GM23338 (cell line): Measurements from ENCODE around the gene TWF2. TPM values are rescaled to one million over a fixed set of nuclear protein-coding genes. Genes with fewer than 3 reads are reported as not detected.

ENCODE experiments used
- ATAC-seq: fragments of 200-7000 bp; cut with Tn5 transposase; 3 replicates; pipeline ENCODE4 v1.9.1; 2020
- DNase-seq: peaks from one replicate; pipeline ENCODE4 v3.0.0-alpha.2; 2015; ENCODE audit warnings: low spot score
- H2AFZ ChIP-seq: fragments of 200-600 bp; sonication (generic); 2 replicates; pipeline ENCODE4 v1.8.0; 2016; ENCODE audit warnings: antibody characterized with exemption, mild to moderate bottlenecking, moderate library complexity
- H3F3A ChIP-seq: fragments of 200-600 bp; sonication (generic); replicated peaks from 2 replicates; pipeline ENCODE4 v1.8.0; 2017; ENCODE audit warnings: antibody characterized with exemption, mixed run types, low read depth
- H3K27ac ChIP-seq: fragments of 200-600 bp; sonication (generic); 2 replicates; pipeline ENCODE4 v1.6.1; 2016; ENCODE audit warnings: low read depth
- H3K27me3 ChIP-seq: fragments of 200-600 bp; sonication (generic); 2 replicates; pipeline ENCODE4 v1.8.0; 2016; ENCODE audit warnings: mild to moderate bottlenecking, mixed run types, moderate library complexity; ENCODE audit not compliant: insufficient read depth
- H3K36me3 ChIP-seq: fragments of 200-600 bp; sonication (generic); 2 replicates; pipeline ENCODE4 v1.8.0; 2016; ENCODE audit warnings: mild to moderate bottlenecking; ENCODE audit not compliant: insufficient read depth
- H3K4me1 ChIP-seq: fragments of 200-600 bp; sonication (generic); 2 replicates; pipeline ENCODE4 v1.8.0; 2016; ENCODE audit warnings: mild to moderate bottlenecking, moderate library complexity; ENCODE audit not compliant: insufficient read depth
- H3K4me2 ChIP-seq: fragments of 200-600 bp; sonication (generic); 2 replicates; pipeline ENCODE4 v1.7.1; 2017; ENCODE audit warnings: mixed run types
- H3K4me3 ChIP-seq: fragments of 200-600 bp; sonication (generic); 2 replicates; pipeline ENCODE4 v1.6.1; 2016; ENCODE audit warnings: mixed run types
- H3K79me2 ChIP-seq: fragments of 200-600 bp; sonication (generic); replicated peaks from 2 replicates; pipeline ENCODE4 v1.8.0; 2017; ENCODE audit warnings: mild to moderate bottlenecking; ENCODE audit not compliant: insufficient read depth
- H3K9me2 ChIP-seq: fragments of 200-600 bp; sonication (generic); 2 replicates; pipeline ENCODE4 v1.8.0; 2017; ENCODE audit not compliant: insufficient read depth
- H4K20me1 ChIP-seq: fragments of 200-600 bp; sonication (generic); replicated peaks from 2 replicates; pipeline ENCODE4 v1.8.0; 2017; ENCODE audit warnings: mild to moderate bottlenecking; ENCODE audit not compliant: insufficient read depth
- H3K27ac Mint-ChIP-seq: 2 replicates; pipeline ENCODE4 v1.8.0; 2020; ENCODE audit warnings: inconsistent platforms, mild to moderate bottlenecking, moderate library complexity, mixed read lengths
- H3K27me3 Mint-ChIP-seq: 3 replicates; pipeline ENCODE4 v1.8.0; 2022; ENCODE audit warnings: low read depth, mild to moderate bottlenecking, moderate library complexity, mixed read lengths, inconsistent platforms; ENCODE audit not compliant: insufficient read depth, poor library complexity
- H3K36me3 Mint-ChIP-seq: 3 replicates; pipeline ENCODE4 v1.8.0; 2021; ENCODE audit warnings: low read depth, mild to moderate bottlenecking, inconsistent platforms, moderate library complexity, mixed read lengths
- H3K4me1 Mint-ChIP-seq: 3 replicates; pipeline ENCODE4 v1.8.0; 2020; ENCODE audit warnings: mild to moderate bottlenecking, inconsistent platforms, mixed read lengths
- H3K4me3 Mint-ChIP-seq: 3 replicates; pipeline ENCODE4 v1.8.0; 2021; ENCODE audit warnings: moderate library complexity, mild to moderate bottlenecking, inconsistent platforms, mixed read lengths
- H3K9me3 Mint-ChIP-seq: 3 replicates; pipeline ENCODE4 v1.8.0; 2020; ENCODE audit warnings: moderate library complexity, mild to moderate bottlenecking, inconsistent platforms, mixed read lengths
- CREB1 ChIP-seq: fragments of 250-450 bp; sonication (Bioruptor Pico); IDR thresholded peaks from 2 replicates; pipeline ENCODE4 v1.5.0; 2020; ENCODE audit warnings: low read depth, mild to moderate bottlenecking, moderate library complexity
- CTCF ChIP-seq, 2 experiments: fragments of 200-600 bp in 1 of 2; sonication (generic) in 1 of 2; conservative IDR thresholded peaks; 2 replicates each; pipeline versions ENCODE4 v1.5.1 to v1.6.1; 2016 to 2017; ENCODE audit warnings: antibody characterized with exemption in 2 of 2, low read depth in 2 of 2, mild to moderate bottlenecking in 2 of 2, moderate library complexity in 1 of 2
- ETS1 ChIP-seq: IDR thresholded peaks from 2 replicates; pipeline ENCODE4 v1.6.1; 2016; ENCODE audit warnings: antibody characterized with exemption
- EZH2 ChIP-seq: fragments of 200-600 bp; sonication (generic); IDR thresholded peaks from one replicate; pipeline ENCODE4 v1.8.0; 2017; ENCODE audit warnings: antibody characterized with exemption, mild to moderate bottlenecking, low read depth; ENCODE audit not compliant: unreplicated experiment
- EZH2phosphoT487 ChIP-seq: fragments of 200-600 bp; sonication (generic); IDR thresholded peaks from one replicate; pipeline ENCODE4 v1.8.1; 2018; ENCODE audit warnings: antibody characterized with exemption; ENCODE audit not compliant: unreplicated experiment
- JUNB ChIP-seq: IDR thresholded peaks from one replicate; pipeline ENCODE4 v1.6.1; 2016; ENCODE audit warnings: antibody characterized with exemption; ENCODE audit not compliant: unreplicated experiment
- NANOG ChIP-seq: IDR thresholded peaks from 2 replicates; pipeline ENCODE4 v1.6.1; 2016; ENCODE audit warnings: antibody characterized with exemption, borderline replicate concordance
- POLR2AphosphoS5 ChIP-seq: IDR thresholded peaks from 2 replicates; pipeline ENCODE4 v1.6.1; 2016; ENCODE audit warnings: antibody characterized with exemption, low read depth
- STAT1 ChIP-seq: IDR thresholded peaks from one replicate; pipeline ENCODE4 v1.6.1; 2016; ENCODE audit warnings: antibody characterized with exemption; ENCODE audit not compliant: unreplicated experiment
- ZNF114 ChIP-seq: fragments of 250-450 bp; sonication (Bioruptor Pico); IDR thresholded peaks from 2 replicates; pipeline ENCODE4 v1.5.0; 2020; ENCODE audit warnings: mild to moderate bottlenecking, moderate library complexity
- ZNF331 ChIP-seq: fragments of 250-450 bp; sonication (Bioruptor Pico); IDR thresholded peaks from 2 replicates; pipeline ENCODE4 v1.5.0; 2020; ENCODE audit warnings: low read depth, mild to moderate bottlenecking, moderate library complexity
- ZNF462 ChIP-seq: fragments of 250-450 bp; sonication (Bioruptor Pico); IDR thresholded peaks from 2 replicates; pipeline ENCODE4 v1.5.0; 2020; ENCODE audit warnings: mild to moderate bottlenecking, moderate library complexity
- polyA plus RNA-seq: library from polyadenylated mRNA; unstranded; fragments of >200 nt; fragmentation: Nextera tagmentation; extraction: Ambion mirVana; gene quantifications from 2 replicates; pipeline ENCODE4 v1.2.1, GENCODE V29; 2016
- total RNA-seq: library from RNA; depleted of rRNA; stranded (reverse); fragments of >200 nt; shearing (Covaris generic); gene quantifications from 2 replicates; pipeline ENCODE4 v1.2.3, GENCODE V29; 2014

Gene TWF2
- total and polyA plus RNA-seq, 2 experiments from 2014 or later: 38.9 to 120 TPM

- no peak for TF ChIP-seq ZNF462 (CRISPR knock-in tag)
- no peak for TF ChIP-seq NANOG
- no peak for TF ChIP-seq EZH2phosphoT487
- TF ChIP-seq JUNB: no peak
- TF ChIP-seq CREB1: no peak
Observed at GRCh38 chr3:52247409-52248164, 8.6 kb upstream of the TWF2 start (continued).

- H3K36me3 Mint-ChIP-seq: peaks cover 3% of the 10 kb centered on the region; the same call in 2 of the 3 replicates
- Histone ChIP-seq H3K4me1 (peaks cover 11% of the 10 kb centered on the region; the same call in 1 of the 2 replicates), H2AFZ (no peak overlapping the region), H4K20me1 (peaks cover under 1% of the 10 kb centered on the region; the same call in 1 of the 2 replicates), H3K4me3 (peak overlapping the region; percentile 74; the same call in 1 of the 2 replicates), H3K9me2 (no peaks in the 10 kb centered on the region), H3K27me3 (peaks cover 44% of the 10 kb centered on the region), H3K4me2 (peak overlapping the region; percentile 90), H3K36me3 (peaks cover 2% of the 10 kb centered on the region; the same call in 1 of the 2 replicates), H3K27ac (no peak overlapping the region), H3F3A (peaks cover 7% of the 10 kb centered on the region), H3K79me2 (no peaks in the 10 kb centered on the region)
- H3K4me1 Mint-ChIP-seq: peaks cover 5% of the 10 kb centered on the region
- ATAC-seq: no peak
- H3K27me3 Mint-ChIP-seq: peaks cover 52% of the 10 kb centered on the region
- H3K9me3 Mint-ChIP-seq: peaks cover 6% of the 10 kb centered on the region; the same call in 2 of the 3 replicates
- H3K4me3 Mint-ChIP-seq: peak overlapping the region; percentile 70
- H3K27ac Mint-ChIP-seq: no peak overlapping the region
- no peak for DNase-seq
- TF ChIP-seq POLR2AphosphoS5 (no peak), CTCF (conservative IDR thresholded peaks at IDR 0.05; ENCODE audit: low read depth in 2 of 2) (no peak), STAT1 (no peak), ZNF331 (no peak), ZNF114 (CRISPR knock-in tag) (no peak), JUNB (no peak), EZH2 (no peak), ETS1 (no peak)
Observed at GRCh38 chr3:52246728-52247408, 7.9 kb upstream of the TWF2 start.
